ENCODE data around the gene KRTAP6-2.

Gene KRTAP6-2

DNA sequence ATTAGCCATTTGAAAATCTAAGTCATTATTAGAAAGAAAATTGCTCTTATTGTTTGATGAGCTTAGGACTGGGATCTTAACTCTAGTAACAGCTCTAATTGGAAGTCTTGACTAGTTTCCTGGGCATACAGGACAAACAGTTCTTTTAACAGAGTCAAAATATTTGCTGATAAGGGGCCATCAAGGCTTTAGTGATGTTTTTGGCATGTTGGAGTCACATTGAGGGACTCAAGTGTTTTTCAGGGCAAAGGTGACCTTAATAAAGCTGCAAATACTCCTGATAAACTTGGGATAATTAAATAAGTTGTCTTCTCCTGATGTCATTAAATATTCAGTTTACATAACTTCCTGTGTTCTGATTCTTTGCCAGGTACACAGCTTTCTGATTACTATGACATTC, 31.1 kb downstream of the KRTAP6-2 start:
- no peak for DNase-seq (ENCODE audit: low read depth)

DNA sequence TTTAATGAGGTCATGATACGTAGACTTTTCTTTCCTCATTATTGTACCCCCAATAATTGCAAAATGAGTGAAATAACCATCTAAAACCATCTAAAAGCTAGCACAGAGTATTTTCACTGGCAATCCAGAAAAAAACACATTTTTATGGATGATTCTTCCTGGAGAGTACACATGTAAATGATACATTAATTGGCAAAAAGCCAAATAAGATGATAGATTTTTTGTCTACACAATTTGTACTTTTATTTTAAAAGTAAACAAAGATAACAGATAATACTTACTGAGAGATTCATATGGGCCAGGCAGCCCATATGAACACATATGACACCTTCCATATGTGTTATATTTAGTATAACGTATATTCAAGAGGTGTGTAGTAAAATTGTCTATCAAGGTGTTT, 35.1 kb downstream of the KRTAP6-2 start:
- no peak for DNase-seq (ENCODE audit: low read depth)

- no peak for DNase-seq (ENCODE audit: low read depth)
Observed at GRCh38 chr21:30563072-30563471, 35.6 kb downstream of the KRTAP6-2 start.

GRCh38 chr21:30561957-30562356, 36.7 kb downstream of the KRTAP6-2 start:
- no peak for DNase-seq (ENCODE audit: low read depth)

DNA sequence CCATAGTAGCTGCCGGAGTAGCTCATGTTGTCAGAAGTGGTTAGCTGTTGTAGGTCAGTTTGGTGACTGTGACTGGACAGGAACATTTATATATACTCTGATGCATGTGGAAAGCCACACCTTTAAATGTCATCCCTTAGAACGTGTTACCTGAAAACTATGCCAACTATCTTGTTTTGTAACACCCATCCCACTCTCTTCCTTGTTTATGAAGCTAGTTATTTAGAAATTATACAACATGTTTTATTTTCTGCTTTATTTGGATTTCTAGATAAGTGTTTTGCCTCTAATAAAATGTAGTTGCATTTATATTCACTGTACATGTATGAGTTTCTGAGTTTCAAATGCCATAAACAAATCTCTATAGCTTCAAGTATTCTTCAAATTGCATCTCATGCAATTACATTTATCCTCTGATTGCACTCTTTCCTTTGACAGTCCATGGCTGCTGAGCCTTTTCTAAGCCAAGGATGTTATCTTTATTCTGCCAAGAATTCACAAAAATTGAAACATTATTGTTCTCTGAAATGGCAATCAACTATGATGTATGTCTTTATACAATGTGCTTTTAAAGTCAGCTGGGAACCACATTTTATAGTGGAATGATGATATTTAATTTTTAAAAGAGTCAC, 37.3 kb downstream of the KRTAP6-2 start, which contains the start of gene KRTAP19-7:
Gene KRTAP19-7, minus strand, starts transcription at position 51 of the 632 bp plus-strand sequence. Its CDS starts 25 bp downstream, at position 26.
- DNase-seq (ENCODE audit: low read depth), result no peak

- DNase-seq (ENCODE audit: low read depth), result no peak
Observed at GRCh38 chr21:30555095-30555494, 43.6 kb downstream of the KRTAP6-2 start.

- no peak for DNase-seq (ENCODE audit: low read depth)
Observed at GRCh38 chr21:30552782-30553181, 45.9 kb downstream of the KRTAP6-2 start.
